HG03457 (cell line): ENCODE measurements around the gene ZNF117.
"Not testable (repeated sequence)": the region's sequence is repeated elsewhere in the genome, so short reads cannot be mapped to it uniquely, and the experiment has no call there.

Experiments used
- ATAC-seq: cut with Tn5 transposase; IDR thresholded peaks from one replicate; pipeline ENCODE4 v1.9.1; 2021; ENCODE audit warnings: moderate number of reproducible peaks; ENCODE audit not compliant: unreplicated experiment

The ZNF117 gene

GRCh38 chr7:64997164-64997908 lies 6.5 kb upstream of the ZNF117 start:
- no peak for ATAC-seq

- no peak for ATAC-seq
Measured at GRCh38 chr7:64996305-64996704, 5.5 kb upstream of the ZNF117 start.

- ATAC-seq: no peak
Measured at GRCh38 chr7:64993901-64994300, 3.1 kb upstream of the ZNF117 start.

DNA sequence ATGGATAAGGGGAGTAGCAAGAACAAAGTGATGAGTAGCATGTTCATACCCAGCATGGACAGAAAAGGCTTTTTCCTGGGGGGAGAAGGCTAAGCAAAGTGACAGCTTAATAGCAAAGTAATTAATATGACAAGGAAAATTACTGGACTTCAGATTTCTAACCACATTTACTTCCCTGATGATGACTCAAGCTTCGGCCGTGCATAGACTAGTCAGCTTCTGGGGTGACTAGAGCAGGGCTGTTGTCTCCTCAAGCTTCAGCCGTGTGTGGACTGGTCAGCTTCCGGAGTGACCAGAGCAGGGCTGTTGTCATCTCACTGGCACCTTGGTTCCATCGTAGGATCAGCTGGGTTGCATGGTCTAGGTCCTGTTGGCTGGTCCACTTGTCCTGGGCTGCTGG lies 2.1 kb upstream of the ZNF117 start:
- ATAC-seq: no peak

DNA sequence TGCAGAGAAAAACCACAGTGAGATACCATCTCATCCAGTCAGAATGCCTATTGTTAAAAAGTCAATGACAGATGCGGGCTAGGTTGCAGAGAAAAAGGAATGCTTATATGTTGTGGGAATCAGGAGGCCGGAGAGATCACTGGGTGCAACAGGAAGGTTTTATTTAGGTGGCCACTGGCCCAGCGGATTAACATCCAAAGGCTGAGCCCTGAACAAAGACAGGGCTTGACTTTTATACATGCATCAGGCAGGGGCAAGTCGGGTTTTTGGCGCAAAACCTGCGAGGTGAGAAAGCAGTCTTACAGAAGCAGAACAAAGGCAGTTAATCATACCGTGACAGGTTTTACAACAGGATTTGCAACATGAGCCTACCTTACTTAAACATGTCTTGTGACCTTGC lies 620 bp downstream of the ZNF117 start:
- no peak for ATAC-seq

DNA sequence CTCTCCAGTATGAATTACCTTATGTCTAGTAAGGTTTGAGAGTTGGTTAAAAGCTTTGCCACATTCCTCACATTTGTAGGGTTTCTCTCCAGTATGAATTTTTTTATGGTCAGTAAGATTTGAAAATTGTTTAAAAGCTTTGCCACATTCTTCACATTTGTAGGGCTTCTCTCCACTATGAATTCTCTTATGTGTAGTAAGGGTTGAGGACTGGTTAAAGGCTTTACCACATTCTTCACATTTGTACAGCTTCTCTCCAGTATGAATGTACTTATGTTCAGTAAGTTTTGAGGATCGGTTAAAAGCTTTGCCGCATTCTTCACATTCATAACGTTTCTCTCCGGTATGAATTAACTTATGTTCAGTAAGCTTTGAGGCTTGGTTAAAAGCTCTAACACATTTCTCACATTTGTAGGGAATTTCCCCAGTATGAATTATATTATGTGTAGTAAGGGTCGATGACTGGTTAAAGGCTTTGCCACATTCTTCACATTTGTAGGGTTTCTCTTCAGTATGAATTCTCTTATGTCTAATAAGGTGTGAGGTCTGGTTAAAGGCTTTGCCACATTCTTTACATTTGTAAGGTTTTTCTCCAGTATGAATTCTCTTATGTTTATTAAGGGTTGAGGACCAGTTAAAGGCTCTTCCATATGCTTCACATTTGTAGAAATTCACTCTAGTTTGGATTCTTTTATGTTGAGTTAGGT lies 12.2 kb downstream of the ZNF117 start:
- no peak for ATAC-seq

GRCh38 chr7:64965594-64965993 lies 25.2 kb downstream of the ZNF117 start:
- no peak for ATAC-seq

DNA sequence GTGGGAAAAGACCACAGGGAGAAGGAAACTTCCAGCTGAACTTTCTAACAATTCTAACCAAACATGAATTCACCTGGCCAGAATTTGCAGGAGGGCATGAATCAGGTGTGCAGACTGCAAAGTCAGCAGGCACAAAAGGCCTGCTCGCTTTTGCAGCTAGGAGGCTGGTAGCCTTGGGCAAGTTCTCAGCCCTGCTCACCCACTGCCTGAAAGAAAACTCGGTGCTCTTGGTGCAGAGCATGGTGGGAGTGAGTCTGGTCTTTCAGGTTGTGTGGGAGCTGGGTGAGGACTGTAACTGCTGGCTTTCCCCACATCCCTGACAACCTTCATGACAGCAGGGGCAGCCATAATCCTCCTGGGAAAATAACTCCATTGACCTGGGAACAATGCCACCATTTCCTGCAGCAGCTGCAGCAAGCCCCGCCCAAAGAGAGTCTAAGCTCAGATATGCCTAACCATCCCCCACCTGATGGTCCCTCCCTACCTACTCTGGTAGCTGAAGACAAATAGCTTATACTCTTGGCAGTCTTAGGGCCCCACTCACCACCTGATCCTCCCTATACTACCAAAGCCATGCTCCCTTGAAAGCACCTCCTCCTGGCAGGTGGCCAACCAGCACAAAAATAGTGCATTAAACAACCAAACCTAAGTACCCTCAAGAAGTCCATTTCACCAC lies 31.6 kb downstream of the ZNF117 start:
- no peak for ATAC-seq

GRCh38 chr7:64951250-64951848 lies 39.5 kb downstream of the ZNF117 start:
- no peak for ATAC-seq

GRCh38 chr7:64950673-64951072 lies 40.2 kb downstream of the ZNF117 start:
- ATAC-seq: not testable (repeated sequence)

- ATAC-seq: not testable (repeated sequence)
Measured at GRCh38 chr7:64948774-64949173, 42.1 kb downstream of the ZNF117 start.

DNA sequence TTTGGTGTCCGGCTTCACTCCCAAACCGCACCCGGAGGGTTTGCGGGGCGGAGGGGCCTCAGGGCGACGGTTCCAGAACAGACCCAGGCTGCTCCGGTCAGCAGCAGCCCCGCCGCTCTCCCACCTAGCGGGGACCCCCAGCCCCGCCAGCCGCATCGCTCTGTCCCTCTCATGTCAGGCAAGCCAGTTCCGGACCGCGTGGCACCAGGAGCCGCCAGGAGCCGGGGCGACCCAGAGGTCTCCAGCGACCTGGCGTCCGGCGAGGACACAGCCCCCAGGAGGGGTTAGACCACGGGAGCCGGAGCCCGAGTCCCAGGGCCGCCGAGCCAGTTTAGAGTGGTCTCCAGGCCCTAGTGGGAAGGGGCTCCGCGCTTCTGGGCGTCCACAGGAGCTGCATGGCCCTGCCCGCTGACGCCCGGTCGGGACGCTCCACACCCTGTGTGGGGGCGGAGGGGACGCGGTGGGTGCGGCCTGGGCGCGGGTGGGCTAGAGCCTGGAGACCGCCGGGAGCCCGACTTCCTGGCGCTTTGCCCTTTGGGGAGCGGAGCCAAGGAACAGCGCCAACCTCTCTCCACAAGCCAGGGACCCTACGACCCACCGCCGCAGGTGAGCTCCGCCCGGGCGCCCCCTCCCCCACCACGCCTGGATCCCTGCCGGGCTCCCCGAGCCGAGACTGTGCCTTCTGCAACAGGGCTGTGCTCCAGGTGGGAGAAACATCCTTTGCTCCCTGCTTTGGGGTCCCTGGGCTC lies 43.4 kb downstream of the ZNF117 start:
- no peak for ATAC-seq

DNA sequence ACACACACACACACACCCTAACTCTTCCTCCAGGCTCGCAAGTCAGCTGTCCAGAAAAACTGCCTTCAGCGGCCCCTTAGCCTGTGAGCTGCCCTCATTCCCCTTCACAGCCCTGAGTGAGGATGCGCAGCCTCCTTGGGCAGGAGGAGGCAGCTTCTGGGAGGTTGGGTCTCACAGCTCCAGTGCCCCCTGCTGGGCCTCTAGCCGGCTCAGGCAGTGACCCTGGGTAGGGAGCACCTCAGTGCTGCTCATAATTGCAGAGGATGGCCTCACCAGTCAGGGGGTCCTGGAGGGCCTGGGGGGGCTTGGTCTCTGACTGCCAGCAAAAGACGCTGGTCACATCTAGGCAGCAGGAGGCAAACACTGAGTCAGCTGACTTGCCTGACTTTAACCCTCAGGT lies 44.1 kb downstream of the ZNF117 start:
- ATAC-seq: no peak

DNA sequence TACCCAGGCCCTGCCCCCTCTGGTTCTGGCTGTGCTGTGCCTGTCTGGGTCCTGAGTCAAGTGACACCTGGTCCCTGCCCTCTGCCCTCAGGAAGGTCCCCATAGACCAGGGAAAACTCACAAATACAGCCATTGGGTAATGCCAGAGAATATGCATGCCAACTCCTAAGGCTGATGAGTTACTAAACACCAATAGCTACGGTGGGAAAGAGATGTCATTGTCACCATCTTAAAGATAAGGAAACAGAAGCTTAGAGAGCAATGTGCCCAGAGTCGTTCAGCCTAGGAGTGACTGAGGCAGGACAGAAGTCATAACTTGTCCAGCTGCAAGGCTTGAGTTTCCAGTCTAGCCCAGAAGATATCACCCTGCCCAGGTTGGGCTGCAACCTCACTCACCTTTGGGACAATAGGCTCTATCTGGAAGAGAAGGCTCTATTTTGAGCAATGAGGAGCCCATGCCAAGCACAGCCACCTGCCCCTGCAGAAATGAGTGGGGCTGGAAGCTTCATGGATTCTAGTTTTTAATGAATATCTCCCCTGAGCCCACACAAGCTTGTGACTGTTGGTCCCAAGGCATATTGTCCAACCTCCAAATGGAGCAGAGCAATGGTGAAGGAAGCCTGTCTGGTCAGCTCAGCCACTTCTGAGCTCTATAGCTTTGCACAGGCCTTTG lies 45.2 kb downstream of the ZNF117 start:
- no peak for ATAC-seq

- ATAC-seq: not testable (repeated sequence)
Measured at GRCh38 chr7:64944667-64945502, 46.0 kb downstream of the ZNF117 start.

DNA sequence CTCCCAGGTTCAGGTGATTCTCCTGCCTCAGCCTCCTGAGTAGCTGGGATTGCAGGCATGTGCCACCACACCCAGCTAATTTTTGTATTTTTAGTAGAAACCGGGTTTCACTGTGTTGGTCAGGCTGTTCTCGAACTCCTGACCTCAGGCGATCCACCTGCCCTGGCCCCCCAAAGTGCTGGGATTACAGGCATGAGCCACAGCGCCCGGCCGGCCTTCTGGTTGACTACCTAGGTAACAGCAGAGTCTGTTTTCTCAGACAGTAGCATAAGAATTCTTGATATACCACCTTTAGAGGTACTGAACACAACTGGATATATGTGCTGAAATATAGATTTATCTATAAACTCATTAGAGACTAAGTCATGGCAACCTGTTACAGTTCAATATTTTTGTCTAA lies 50.8 kb downstream of the ZNF117 start:
- ATAC-seq: not testable (repeated sequence)

GRCh38 chr7:64938540-64938939 lies 52.3 kb downstream of the ZNF117 start:
- ATAC-seq: no peak

DNA sequence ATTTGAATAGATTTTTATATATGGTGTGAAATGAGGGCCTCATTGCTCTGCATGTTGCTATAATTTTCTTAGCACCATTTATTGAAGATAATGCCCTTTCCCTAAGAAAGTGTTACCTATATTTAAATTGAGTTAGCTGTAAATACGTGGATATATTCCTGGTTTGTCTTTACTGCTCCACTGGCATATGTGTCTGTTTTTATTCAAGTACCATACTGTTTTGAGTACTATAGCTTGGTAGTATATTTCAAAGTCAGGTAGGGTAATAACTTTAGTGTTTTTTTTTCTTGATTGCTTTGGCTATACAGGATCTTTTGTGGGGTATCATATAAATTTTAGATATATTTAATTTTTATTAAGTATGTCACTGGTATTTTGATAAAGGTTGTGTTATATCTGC lies 56.4 kb downstream of the ZNF117 start:
- ATAC-seq: no peak
